HG03175 (cell line): ENCODE results near the gene EXOC4.

Experiments
- ATAC-seq: cut with Tn5 transposase; IDR thresholded peaks from one replicate; pipeline ENCODE4 v1.9.1; 2021; ENCODE audit warnings: mild to moderate bottlenecking, moderate library complexity; ENCODE audit not compliant: unreplicated experiment

The EXOC4 gene

DNA sequence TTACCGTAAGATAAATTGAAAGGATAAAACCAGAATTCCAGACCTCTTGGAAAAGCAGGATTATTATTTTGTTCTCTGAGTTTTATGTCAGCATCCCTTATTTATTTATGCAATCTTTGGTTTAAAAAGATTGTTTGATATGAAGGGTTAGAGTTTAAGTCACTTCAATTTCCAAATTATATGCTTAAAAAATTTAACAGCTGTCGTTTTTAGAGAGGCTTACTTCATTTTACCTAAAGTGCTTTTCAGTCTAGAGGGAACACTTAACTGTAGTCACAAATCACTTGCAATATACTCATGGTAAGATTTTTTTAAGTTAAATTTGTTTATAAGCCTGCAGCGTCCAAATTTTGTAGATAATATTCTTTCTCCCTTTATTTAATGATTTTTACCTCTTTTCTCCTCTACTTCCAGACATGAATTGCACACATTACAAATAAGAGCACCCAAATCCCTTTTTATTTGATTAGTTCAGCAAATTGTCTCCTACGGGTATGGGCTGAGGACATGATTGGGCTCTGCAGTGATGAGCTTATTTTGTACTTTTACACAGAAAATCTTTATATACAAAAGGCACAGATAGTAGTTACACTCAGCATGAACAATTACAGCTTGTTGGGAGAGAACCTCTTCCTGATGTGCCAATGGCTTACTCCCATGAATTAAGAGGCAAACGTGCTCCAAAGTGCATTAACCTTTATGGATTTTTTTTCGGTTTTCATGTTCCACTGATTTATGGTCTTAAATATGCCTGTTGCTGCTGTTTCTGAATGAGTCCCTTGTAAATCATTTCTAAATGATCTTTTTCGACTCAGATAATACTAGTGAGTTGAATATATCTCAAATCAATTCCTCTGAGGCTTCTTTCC lies 555.0 kb downstream of the EXOC4 start:
- no peak for ATAC-seq

DNA sequence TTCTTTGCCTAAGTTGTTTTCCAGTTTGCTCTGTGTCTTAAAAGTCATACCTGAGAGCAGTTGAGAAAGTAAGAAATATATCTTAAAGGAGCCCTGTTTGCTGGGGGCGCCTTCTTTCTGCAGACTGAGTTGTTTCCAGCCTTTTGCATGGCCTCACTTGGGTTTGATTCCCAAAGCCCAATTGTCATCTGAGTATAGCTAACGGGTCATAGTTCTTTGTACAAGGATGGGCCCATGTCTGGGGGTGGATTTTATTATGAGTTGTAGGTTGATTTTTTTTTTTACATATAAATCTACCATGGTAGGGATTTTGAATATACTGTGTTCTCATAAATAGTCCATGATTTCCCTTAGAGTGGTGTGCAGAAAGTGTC lies 555.6 kb downstream of the EXOC4 start:
- no peak for ATAC-seq

GRCh38 chr7:133812877-133813276 lies 560.0 kb downstream of the EXOC4 start:
- no peak for ATAC-seq

DNA sequence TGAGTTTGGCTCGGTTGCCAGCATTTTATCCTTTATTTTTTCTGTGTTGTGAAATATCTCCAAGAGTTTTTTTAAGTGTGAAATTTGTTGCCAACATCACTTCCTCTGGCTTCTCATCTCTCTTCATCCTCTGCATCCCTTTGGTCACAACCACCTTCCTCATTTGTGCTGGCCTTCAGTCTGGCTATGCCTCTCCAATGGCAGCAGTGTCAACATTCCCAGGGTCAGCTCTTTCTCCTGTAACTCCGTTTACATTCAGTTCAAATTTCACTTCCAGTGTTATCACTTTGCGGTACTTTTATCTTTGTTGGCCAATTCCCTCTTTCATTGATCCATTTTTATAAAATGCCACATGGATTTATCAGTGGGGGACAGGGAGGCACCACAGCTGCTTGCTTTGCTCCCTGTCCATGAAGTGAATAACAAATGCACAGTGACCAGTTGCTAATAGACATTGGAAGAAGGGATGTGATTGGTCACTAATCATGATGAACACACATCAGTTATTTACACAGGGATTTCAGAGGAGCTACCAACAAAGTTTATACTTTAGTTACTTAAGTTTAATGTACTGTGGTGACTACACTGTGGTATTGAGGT lies 562.8 kb downstream of the EXOC4 start:
- no peak for ATAC-seq

DNA sequence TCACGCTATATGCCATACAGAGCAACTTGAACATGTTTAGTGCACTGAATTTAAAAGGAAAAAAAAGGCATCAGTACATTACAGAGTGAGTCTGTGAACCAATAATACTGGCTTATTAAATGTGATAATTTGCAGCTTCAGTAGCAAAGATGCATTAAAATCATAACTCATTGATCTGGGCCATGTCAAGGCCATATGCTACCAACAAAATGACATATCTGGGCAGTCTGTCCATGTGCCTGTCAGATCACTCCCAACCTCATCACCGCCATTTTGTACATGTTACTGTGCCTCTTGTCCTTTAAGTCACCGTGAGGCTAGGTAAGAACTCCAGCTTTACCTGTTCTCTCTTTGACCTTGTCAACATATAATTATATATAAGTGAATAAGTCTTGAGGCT lies 566.8 kb downstream of the EXOC4 start:
- ATAC-seq, result no peak

GRCh38 chr7:133820584-133820983 lies 567.7 kb downstream of the EXOC4 start:
- no peak for ATAC-seq

DNA sequence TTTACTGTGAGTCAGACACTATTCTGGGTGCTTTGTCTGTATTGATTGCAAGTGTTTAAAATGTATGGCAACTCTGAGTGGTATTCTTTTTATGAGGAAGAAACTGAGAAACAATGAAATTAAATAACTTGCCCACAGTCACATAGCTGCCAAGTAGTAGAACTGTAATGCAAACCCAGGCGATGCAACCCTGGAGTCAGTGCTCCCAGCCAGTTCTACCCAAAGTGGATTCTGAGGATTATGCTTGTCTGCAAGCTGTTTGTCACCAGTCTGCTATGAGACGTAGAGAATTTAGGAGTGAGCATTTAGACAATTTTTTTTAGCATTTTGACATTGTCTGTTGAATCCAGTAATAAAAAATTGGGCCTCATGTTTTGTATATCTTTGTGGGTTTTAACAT lies 568.3 kb downstream of the EXOC4 start:
- no peak for ATAC-seq

DNA sequence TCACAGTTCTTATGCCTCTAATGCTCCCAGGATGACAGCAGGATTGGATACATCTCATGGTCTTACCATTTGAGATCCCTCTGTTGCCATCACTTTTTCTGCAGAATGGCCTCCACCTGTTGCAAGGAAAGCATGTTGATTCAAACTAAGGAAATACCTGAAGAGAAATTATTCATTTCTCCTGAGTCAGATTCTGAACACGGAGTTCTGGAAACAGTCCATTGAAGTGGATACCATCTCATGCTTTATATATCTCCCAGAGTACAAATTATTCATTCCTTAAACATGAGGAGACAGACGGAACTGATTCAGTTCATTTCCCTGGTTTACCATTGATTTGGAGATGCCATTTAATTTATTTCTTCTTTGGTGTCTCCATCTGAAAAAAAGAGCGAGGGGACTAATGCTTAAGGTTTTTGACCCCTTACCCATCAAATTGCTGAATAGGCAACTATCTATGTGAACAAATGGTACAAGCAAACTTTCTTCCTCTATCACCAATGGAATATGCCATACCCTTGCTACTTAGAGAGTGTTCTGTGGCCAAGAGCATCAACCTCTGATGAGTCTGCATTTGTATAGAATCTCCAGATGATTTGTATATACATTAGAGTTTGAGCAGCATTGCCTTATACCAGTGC lies 569.2 kb downstream of the EXOC4 start:
- no peak for ATAC-seq

- ATAC-seq, result no peak
Measured at GRCh38 chr7:133822868-133823552, 570.1 kb downstream of the EXOC4 start.

GRCh38 chr7:133824132-133824531 lies 571.3 kb downstream of the EXOC4 start:
- ATAC-seq, result no peak

DNA sequence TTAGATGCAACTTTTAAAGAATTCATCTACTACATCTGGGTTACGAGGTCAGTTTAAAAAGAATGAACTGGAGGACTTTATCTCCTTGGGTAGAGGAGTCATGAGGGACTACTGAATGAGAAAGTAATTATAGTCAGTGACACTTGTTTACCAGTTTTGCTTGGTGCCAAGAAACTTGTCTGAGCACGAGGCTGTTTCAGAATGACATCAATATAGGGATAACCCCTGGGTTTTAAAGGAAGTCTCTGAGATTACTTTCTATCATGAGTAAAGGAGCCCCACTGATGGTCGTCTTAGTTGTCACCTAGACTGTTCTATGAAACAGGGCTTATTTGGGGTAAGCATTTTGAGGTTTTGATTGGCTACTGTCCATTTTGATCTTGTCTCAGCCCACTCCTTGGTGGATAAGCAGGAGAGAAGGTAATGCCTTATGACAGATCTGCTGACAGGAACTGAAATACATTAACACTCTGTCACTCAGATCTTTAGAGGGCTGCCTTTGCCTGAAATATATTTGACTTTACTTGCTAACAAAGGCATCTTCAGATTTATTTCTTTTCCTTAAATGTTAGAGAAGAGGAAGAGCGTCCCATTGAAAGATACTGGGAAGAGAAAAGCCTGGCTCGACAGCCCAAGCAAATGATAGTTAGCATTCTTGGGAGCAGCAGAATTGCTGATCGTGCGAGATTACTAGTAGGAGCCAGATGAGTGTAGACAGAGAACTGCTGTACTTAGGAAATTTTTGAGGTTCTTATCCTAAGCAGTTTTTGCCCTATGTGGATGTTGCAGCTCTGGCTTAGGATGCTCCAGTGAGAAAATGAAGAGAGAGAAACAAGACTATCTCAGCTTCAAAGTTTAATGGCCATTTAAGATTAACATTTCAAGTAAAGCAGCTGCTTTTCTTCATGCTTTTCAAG lies 575.1 kb downstream of the EXOC4 start:
- no peak for ATAC-seq

GRCh38 chr7:133828906-133829305 lies 576.0 kb downstream of the EXOC4 start:
- ATAC-seq, result no peak

DNA sequence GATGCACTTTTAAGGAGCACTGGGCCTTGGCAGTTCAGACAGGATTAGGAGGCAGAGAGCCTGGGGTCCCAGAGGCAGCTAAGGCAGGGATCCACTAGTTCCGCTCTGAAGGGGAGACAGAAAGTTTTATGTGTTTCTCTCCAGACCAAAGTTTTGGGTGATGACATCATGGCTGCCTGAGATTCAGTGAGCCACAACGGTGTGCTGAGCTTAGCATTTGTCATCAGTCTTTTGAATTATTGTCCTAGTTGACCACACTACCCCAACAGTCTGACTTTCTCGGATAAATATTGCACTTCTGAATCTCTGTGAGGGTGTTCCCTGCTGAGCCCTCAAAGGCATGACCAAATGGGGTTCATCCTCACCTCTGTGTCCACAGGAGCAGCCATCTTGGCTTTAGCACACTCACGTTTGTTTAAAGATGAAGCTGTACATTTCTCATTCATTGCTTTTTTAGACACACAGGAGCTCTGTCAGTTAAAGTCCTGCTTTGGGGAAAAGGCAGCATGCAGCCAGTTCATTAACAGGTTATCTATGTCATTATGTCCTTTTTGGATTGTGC lies 576.5 kb downstream of the EXOC4 start:
- no peak for ATAC-seq

- ATAC-seq, result no peak
Measured at GRCh38 chr7:133830081-133830480, 577.2 kb downstream of the EXOC4 start.

DNA sequence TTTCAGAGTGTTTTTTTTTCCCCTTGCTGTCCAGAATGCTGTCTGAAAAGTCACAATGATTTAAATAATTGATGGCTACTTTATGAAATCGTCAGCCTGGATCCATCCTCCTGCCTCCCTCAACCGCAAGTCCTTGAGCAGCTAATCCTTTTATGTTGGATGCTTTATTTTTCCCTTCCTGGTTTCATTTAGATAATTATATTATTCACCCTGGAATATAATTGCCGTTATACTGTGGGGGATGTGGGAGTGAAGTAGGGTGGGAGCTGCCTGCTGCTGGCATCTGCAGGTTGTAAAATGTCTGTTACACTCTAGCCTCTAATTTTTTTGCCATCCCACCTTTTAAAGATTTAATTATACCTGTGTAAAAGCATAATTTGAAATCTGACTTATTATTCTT lies 583.8 kb downstream of the EXOC4 start:
- ATAC-seq, result no peak

- no peak for ATAC-seq
Measured at GRCh38 chr7:133837224-133837623, 584.3 kb downstream of the EXOC4 start.

GRCh38 chr7:133839121-133839520 lies 586.2 kb downstream of the EXOC4 start:
- ATAC-seq, result no peak

GRCh38 chr7:133843341-133843740 lies 590.5 kb downstream of the EXOC4 start:
- no peak for ATAC-seq

DNA sequence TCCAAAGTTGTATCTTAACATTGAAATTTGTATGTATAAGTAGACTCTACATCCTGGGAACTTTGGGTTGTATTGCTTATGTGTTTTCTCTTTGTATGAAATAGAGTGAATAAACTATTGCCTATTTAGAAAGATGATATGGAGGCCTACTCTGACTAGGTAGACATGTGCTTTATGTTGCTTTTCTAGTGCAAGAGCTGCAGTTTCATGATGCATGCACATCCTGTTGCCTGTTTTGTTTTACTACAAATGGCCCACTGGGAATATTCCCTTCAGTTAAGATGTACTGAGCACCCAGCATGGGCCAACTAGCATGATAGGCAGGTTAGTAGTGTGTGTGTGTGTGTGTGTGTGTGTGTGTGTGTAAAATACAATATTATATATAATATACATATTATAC lies 592.1 kb downstream of the EXOC4 start:
- no peak for ATAC-seq
